Measurements from ENCODE around the gene ATP1A2. TPM values are rescaled to one million over a fixed set of nuclear protein-coding genes. Genes with fewer than 3 reads are reported as not detected.

The ATP1A2 gene
- total RNA-seq, 1 experiment from 2014 or later, result 0.15 TPM

DNA sequence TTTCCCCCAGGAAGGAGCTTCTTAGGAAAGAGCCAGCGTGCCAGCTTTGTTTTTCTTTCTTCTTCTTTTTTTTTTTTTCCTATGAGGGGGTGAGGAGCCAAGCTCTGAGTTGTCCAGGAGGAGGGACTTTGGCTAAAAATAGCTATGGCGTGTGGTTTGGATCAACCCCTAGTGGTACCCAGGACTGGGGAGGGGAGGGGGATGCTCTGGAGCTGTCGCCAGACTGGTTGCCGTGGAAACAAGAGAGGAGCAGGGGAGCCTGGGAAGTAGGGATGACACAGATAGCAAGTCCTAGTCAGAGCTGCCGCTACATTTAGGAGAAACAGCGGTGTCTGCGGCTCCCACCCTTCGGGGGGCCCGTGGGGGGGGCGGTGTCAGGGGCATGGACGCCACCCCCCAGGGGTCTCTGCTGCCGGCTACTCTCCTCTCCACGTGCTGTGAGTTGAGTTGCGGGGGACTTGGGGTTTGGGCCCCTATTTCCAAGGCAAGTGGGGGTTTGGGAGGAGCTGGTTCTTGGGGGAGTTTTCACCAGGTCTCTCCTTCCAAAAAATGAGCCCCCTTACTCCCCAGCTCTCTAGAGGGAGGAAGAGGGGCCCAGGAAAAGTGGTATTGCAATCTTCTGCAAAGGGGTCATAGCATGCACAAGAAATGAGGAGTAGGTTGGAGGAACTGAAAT, 34.2 kb upstream of the ATP1A2 start, which contains the start of gene KCNJ9:
Gene KCNJ9, plus strand, starts transcription at position 278 of the 676 bp plus-strand sequence. CDS start 2,493 bp downstream, outside the sequence.
- Histone ChIP-seq H3K36me3 (ENCODE audit: control insufficient read depth, insufficient read depth, low read length) (no peaks in the 10 kb centered on the region), H3K9me3 (ENCODE audit: control insufficient read depth, insufficient read depth, low read depth, low read length) (no peaks in the 10 kb centered on the region), H3K27me3 (ENCODE audit: control insufficient read depth, insufficient read depth, low read length) (peaks cover 33% of the 10 kb centered on the region), H3K27ac (ENCODE audit: low read length) (no peak within 1 kb of the TSS), H3K4me1 (ENCODE audit: control insufficient read depth, insufficient read depth, low read length) (no peaks in the 10 kb centered on the region), H3K4me3 (ENCODE audit: low read depth in 2 of 2, low read length in 2 of 2) (no peak within 1 kb of the TSS)
- in situ Hi-C loops (cut with HindIII; ENCODE audit: low pct_unique_long_range_greater_than_20kb, low sequenced_read_pairs), result no loop called here
- ATAC-seq (no peak), DNase-seq (ENCODE audit: low read depth, low spot score) (no peak)
- ChIA-PET CTCF (interaction anchor here (0.5 to 1.5 kb wide), 6 partner anchors 9 to 726 kb away, joined by 3 to 6 read pairs (median 4); no protein-coding TSS in a partner anchor), POLR2A (interaction anchor here (0.7 to 1.0 kb wide), 2 partner anchors 22 to 979 kb away, joined by 5 to 9 read pairs; no protein-coding TSS in a partner anchor)
- no peak for TF ChIP-seq POLR2AphosphoS5 (IDR thresholded peaks at IDR 0.05; ENCODE audit: low read depth, low read length)
- no peak for TF ChIP-seq SIN3A (IDR thresholded peaks at IDR 0.05; ENCODE audit: borderline replicate concordance, insufficient read depth, low read depth, low read length)
- TF ChIP-seq, protein P1, sequence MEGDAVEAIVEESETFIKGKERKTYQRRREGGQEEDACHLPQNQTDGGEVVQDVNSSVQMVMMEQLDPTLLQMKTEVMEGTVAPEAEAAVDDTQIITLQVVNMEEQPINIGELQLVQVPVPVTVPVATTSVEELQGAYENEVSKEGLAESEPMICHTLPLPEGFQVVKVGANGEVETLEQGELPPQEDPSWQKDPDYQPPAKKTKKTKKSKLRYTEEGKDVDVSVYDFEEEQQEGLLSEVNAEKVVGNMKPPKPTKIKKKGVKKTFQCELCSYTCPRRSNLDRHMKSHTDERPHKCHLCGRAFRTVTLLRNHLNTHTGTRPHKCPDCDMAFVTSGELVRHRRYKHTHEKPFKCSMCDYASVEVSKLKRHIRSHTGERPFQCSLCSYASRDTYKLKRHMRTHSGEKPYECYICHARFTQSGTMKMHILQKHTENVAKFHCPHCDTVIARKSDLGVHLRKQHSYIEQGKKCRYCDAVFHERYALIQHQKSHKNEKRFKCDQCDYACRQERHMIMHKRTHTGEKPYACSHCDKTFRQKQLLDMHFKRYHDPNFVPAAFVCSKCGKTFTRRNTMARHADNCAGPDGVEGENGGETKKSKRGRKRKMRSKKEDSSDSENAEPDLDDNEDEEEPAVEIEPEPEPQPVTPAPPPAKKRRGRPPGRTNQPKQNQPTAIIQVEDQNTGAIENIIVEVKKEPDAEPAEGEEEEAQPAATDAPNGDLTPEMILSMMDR (IDR thresholded peaks at IDR 0.05), result no peak
- no peak for TF ChIP-seq TCF7L2 (IDR thresholded peaks at IDR 0.05; ENCODE audit: low read depth, low read length)
- TF ChIP-seq, protein P2, sequence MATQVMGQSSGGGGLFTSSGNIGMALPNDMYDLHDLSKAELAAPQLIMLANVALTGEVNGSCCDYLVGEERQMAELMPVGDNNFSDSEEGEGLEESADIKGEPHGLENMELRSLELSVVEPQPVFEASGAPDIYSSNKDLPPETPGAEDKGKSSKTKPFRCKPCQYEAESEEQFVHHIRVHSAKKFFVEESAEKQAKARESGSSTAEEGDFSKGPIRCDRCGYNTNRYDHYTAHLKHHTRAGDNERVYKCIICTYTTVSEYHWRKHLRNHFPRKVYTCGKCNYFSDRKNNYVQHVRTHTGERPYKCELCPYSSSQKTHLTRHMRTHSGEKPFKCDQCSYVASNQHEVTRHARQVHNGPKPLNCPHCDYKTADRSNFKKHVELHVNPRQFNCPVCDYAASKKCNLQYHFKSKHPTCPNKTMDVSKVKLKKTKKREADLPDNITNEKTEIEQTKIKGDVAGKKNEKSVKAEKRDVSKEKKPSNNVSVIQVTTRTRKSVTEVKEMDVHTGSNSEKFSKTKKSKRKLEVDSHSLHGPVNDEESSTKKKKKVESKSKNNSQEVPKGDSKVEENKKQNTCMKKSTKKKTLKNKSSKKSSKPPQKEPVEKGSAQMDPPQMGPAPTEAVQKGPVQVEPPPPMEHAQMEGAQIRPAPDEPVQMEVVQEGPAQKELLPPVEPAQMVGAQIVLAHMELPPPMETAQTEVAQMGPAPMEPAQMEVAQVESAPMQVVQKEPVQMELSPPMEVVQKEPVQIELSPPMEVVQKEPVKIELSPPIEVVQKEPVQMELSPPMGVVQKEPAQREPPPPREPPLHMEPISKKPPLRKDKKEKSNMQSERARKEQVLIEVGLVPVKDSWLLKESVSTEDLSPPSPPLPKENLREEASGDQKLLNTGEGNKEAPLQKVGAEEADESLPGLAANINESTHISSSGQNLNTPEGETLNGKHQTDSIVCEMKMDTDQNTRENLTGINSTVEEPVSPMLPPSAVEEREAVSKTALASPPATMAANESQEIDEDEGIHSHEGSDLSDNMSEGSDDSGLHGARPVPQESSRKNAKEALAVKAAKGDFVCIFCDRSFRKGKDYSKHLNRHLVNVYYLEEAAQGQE (IDR thresholded peaks at IDR 0.05; ENCODE audit: insufficient read depth in 1 of 2, low read depth in 2 of 2, low read length in 1 of 2), result no peak
- intact Hi-C loops (cut with micrococcal nuclease; ENCODE audit: unreplicated experiment), result no loop called here
- no TSS peak for BruUV-seq (replicated peaks)

DNA sequence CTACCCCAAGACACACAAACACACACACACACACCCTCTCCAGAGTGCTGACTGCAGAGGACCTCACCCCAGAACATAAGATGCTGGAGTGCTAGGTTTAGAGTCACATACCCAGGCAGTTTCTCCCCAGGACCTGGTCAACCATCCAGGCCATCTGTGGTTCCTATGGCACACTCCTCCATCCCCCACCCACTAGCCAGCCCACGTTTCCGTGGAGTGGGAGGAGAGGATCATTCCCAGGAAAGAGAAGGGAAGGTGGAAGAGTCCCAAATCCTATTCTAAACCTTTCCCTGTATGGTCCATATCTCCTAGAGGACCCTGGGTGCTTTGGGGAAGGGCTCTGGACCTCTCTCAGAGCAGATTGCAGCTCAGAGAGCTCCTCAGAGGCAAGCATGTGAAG, 33.1 kb upstream of the ATP1A2 start:
- H3K4me3 ChIP-seq (ENCODE audit: low read depth in 2 of 2, low read length in 2 of 2), result no peak overlapping the region
- no peaks in the 10 kb centered on the region for H3K4me1 ChIP-seq (ENCODE audit: control insufficient read depth, insufficient read depth, low read length)
- H3K27me3 ChIP-seq (ENCODE audit: control insufficient read depth, insufficient read depth, low read length), result peaks cover 33% of the 10 kb centered on the region
- TF ChIP-seq SIN3A (IDR thresholded peaks at IDR 0.05; ENCODE audit: borderline replicate concordance, insufficient read depth, low read depth, low read length), result no peak
- TF ChIP-seq, protein P1 (IDR thresholded peaks at IDR 0.05), result no peak
- TF ChIP-seq POLR2AphosphoS5 (IDR thresholded peaks at IDR 0.05; ENCODE audit: low read depth, low read length), result no peak
- TF ChIP-seq, protein P2 (IDR thresholded peaks at IDR 0.05; ENCODE audit: insufficient read depth in 1 of 2, low read depth in 2 of 2, low read length in 1 of 2), result no peak
- no peak for TF ChIP-seq TCF7L2 (IDR thresholded peaks at IDR 0.05; ENCODE audit: low read depth, low read length)
- no peaks in the 10 kb centered on the region for H3K36me3 ChIP-seq (ENCODE audit: control insufficient read depth, insufficient read depth, low read length)
- intact Hi-C loops (cut with micrococcal nuclease; ENCODE audit: unreplicated experiment) (no loop called here), in situ Hi-C loops (cut with HindIII; ENCODE audit: low pct_unique_long_range_greater_than_20kb, low sequenced_read_pairs) (no loop called here)
- ChIA-PET POLR2A (no interaction called here), CTCF (interaction anchor here (0.6 to 1.5 kb wide), 4 partner anchors 25 to 154 kb away, joined by 3 to 11 read pairs (median 4); no protein-coding TSS in a partner anchor)
- no peak overlapping the region for H3K27ac ChIP-seq (ENCODE audit: low read length)
- no peak for DNase-seq (ENCODE audit: low read depth, low spot score)
- ATAC-seq, result no peak
- BruUV-seq (replicated peaks), result no TSS peak
- H3K9me3 ChIP-seq (ENCODE audit: control insufficient read depth, insufficient read depth, low read depth, low read length), result no peaks in the 10 kb centered on the region

All from Panc1 (cell line).